Measurements from ENCODE around the gene MTM1. TPM values are rescaled to one million over a fixed set of nuclear protein-coding genes. Genes with fewer than 3 reads are reported as not detected.

The MTM1 gene
- total RNA-seq, 4 donors from 2014 or later = 15.4 to 18.4 (median 16.7) TPM

GRCh38 chrX:150551963-150552362 is 16.5 kb upstream of the MTM1 start:
- Histone ChIP-seq H3K4me1 (peaks cover 14% of the 10 kb centered on the region), H3K9me3 (no peaks in the 10 kb centered on the region), H3K36me3 (no peaks in the 10 kb centered on the region), H3K27me3 (no peaks in the 10 kb centered on the region), H3K27ac (no peak overlapping the region), H3K4me3 (no peak overlapping the region)
- 73% methylated on average over 3 of the region's 3 CpGs for whole genome bisulfite sequencing
- no peak for DNase-seq (ENCODE audit: low spot score in 2 of 2)
- TF ChIP-seq EP300 (IDR thresholded peaks at IDR 0.05) (no peak), POLR2A (IDR thresholded peaks at IDR 0.05) (no peak), POLR2AphosphoS5 (IDR thresholded peaks at IDR 0.05) (no peak)
- TF ChIP-seq, protein P1, sequence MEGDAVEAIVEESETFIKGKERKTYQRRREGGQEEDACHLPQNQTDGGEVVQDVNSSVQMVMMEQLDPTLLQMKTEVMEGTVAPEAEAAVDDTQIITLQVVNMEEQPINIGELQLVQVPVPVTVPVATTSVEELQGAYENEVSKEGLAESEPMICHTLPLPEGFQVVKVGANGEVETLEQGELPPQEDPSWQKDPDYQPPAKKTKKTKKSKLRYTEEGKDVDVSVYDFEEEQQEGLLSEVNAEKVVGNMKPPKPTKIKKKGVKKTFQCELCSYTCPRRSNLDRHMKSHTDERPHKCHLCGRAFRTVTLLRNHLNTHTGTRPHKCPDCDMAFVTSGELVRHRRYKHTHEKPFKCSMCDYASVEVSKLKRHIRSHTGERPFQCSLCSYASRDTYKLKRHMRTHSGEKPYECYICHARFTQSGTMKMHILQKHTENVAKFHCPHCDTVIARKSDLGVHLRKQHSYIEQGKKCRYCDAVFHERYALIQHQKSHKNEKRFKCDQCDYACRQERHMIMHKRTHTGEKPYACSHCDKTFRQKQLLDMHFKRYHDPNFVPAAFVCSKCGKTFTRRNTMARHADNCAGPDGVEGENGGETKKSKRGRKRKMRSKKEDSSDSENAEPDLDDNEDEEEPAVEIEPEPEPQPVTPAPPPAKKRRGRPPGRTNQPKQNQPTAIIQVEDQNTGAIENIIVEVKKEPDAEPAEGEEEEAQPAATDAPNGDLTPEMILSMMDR (IDR thresholded peaks at IDR 0.05) = no peak

DNA sequence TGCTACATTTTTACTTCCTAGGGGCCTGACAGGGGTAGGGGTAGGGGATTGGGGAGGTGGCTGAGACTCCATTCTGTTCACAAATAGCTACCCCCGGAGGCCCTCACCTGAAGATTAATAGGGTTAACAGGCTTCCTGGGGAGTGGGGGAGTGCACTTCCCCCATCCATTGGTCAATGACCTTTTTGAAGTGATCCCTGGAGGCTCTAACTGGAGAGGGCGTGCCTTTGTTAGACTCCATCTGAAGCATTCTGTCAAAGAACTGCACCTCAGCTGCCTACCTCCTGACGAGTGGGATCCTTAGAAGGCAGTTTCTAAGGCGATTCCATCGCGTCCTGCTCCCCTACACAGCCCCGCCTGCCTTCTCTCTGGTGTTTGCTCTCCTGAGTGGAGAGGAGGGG is 10.0 kb upstream of the MTM1 start:
- Histone ChIP-seq H3K4me1 (no peaks in the 10 kb centered on the region), H3K4me3 (no peak overlapping the region), H3K27me3 (no peaks in the 10 kb centered on the region), H3K27ac (no peak overlapping the region), H3K9me3 (no peaks in the 10 kb centered on the region), H3K36me3 (no peaks in the 10 kb centered on the region)
- WGBS = 33% methylated on average over 7 of the region's 7 CpGs
- TF ChIP-seq, protein P1 (IDR thresholded peaks at IDR 0.05) = no peak
- TF ChIP-seq POLR2A (IDR thresholded peaks at IDR 0.05) (no peak), EP300 (IDR thresholded peaks at IDR 0.05) (no peak), POLR2AphosphoS5 (IDR thresholded peaks at IDR 0.05) (no peak)
- DNase-seq (ENCODE audit: low spot score in 2 of 2) = no peak

DNA sequence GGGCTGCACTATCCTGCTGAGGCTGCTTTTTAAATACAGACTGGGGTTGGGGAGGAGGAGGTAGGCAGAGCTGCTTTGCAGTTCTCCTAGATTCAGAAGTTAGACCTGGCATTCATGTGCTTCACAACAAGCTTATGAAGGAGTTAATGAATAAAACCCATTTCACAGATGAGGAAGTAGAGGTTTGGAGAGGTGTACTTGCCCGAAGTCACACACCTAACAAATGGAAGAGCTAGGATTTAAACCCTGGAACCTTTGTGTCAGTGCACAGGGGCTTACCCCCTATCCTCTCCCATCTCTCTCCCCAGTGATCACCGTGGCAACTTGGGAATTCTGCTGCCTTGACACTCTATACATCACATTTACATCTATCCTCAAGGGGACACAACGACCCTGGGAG is 3.6 kb upstream of the MTM1 start:
- peaks cover 6% of the 10 kb centered on the region for H3K4me1 ChIP-seq
- H3K4me3 ChIP-seq = no peak overlapping the region
- WGBS = 66% methylated on average over 3 of the region's 3 CpGs
- H3K27me3 ChIP-seq = no peaks in the 10 kb centered on the region
- no peaks in the 10 kb centered on the region for H3K9me3 ChIP-seq
- no peak for DNase-seq (ENCODE audit: low spot score in 2 of 2)
- TF ChIP-seq EP300 (IDR thresholded peaks at IDR 0.05) (no peak), POLR2AphosphoS5 (IDR thresholded peaks at IDR 0.05) (no peak)
- TF ChIP-seq, protein P1 (IDR thresholded peaks at IDR 0.05) = no peak
- no peak overlapping the region for H3K27ac ChIP-seq
- H3K36me3 ChIP-seq = no peaks in the 10 kb centered on the region

GRCh38 chrX:150565551-150565950 is 2.9 kb upstream of the MTM1 start:
- Histone ChIP-seq H3K4me1 (peaks cover 13% of the 10 kb centered on the region), H3K27ac (no peak overlapping the region), H3K4me3 (no peak overlapping the region), H3K36me3 (no peaks in the 10 kb centered on the region), H3K9me3 (no peaks in the 10 kb centered on the region), H3K27me3 (no peaks in the 10 kb centered on the region)
- DNase-seq (ENCODE audit: low spot score in 2 of 2) = no peak
- TF ChIP-seq EP300 (IDR thresholded peaks at IDR 0.05) (no peak), POLR2A (IDR thresholded peaks at IDR 0.05) (no peak), POLR2AphosphoS5 (IDR thresholded peaks at IDR 0.05) (no peak)
- TF ChIP-seq, protein P1 (IDR thresholded peaks at IDR 0.05) = no peak
- 86% methylated on average over 5 of the region's 5 CpGs for WGBS

DNA sequence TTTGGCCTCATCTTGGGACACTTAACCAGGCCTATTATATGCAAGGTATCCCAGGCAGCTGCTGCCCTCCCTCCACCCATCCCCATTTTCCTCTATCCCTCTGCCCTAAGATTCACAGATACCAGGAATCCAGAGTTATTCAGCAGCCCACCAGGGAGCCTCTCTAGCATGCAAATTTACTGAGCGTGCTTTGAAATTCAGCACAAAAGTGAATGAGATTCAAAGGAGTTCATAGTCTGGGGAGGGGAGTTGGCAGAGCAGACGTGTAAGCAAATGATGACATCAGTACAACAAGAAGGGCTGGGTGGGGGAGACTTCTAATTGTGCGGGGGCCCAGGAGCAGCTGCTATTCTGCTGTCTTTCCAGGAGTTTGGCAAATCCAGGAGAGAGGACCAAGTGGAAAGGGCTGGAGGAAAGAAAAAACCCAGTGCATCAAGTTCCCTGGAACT is 1.7 kb upstream of the MTM1 start:
- Histone ChIP-seq H3K4me3 (no peak overlapping the region), H3K4me1 (peaks cover 19% of the 10 kb centered on the region), H3K27me3 (no peaks in the 10 kb centered on the region), H3K9me3 (no peaks in the 10 kb centered on the region), H3K36me3 (no peaks in the 10 kb centered on the region), H3K27ac (no peak overlapping the region)
- TF ChIP-seq, protein P1 (IDR thresholded peaks at IDR 0.05) = no peak
- TF ChIP-seq POLR2AphosphoS5 (IDR thresholded peaks at IDR 0.05) (no peak), EP300 (IDR thresholded peaks at IDR 0.05) (no peak), POLR2A (IDR thresholded peaks at IDR 0.05) (no peak)
- DNase-seq (ENCODE audit: low spot score in 2 of 2) = no peak
- WGBS = 56% methylated on average over 3 of the region's 3 CpGs
